Neural cell (in vitro differentiated cells): ENCODE data around the gene SEC24D. TPM values are rescaled to one million over a fixed set of nuclear protein-coding genes. Genes with fewer than 3 reads are reported as not detected.

Source experiments
- H2AFZ ChIP-seq: fragments of 200-600, 300-800 bp; sonication (generic), shearing (Covaris generic); 2 replicates; pipeline ENCODE4 v1.6.0; 2014; ENCODE audit warnings: low read depth, mild to moderate bottlenecking, antibody characterized with exemption, low read length, moderate library complexity
- H3F3A ChIP-seq: fragments of 200-600 bp; shearing (Covaris generic); 2 replicates; pipeline ENCODE4 v1.6.1; 2016; ENCODE audit warnings: mild to moderate bottlenecking, moderate library complexity, mixed read lengths, antibody characterized with exemption, low read length; ENCODE audit not compliant: insufficient read depth, poor library complexity, severe bottlenecking
- H3K27ac ChIP-seq: fragments of 200-600, 300-800 bp; sonication (generic), shearing (Covaris generic); 2 replicates; pipeline ENCODE4 v1.5.1; 2014; ENCODE audit warnings: mild to moderate bottlenecking, low read length, moderate library complexity
- H3K27me3 ChIP-seq: fragments of 300-800, 200-600 bp; sonication (generic), shearing (Covaris generic); 2 replicates; pipeline ENCODE4 v1.6.0; 2014; ENCODE audit warnings: mild to moderate bottlenecking, low read depth, low read length, moderate library complexity; ENCODE audit not compliant: insufficient read depth
- H3K36me3 ChIP-seq: fragments of 300-800, 200-600 bp; sonication (generic), shearing (Covaris generic); 2 replicates; pipeline ENCODE4 v1.5.1; 2014; ENCODE audit warnings: mild to moderate bottlenecking, antibody characterized with exemption, low read length, moderate library complexity; ENCODE audit not compliant: insufficient read depth
- H3K4me2 ChIP-seq: fragments of 300-800, 200-600 bp; sonication (generic), shearing (Covaris generic); 2 replicates; pipeline ENCODE4 v1.6.0; 2014; ENCODE audit warnings: mild to moderate bottlenecking, low read length
- H3K4me3 ChIP-seq: fragments of 300-800, 200-600 bp; sonication (generic), shearing (Covaris generic); 2 replicates; pipeline ENCODE4 v1.5.1; 2014; ENCODE audit warnings: mild to moderate bottlenecking, low read length, moderate library complexity
- H3K79me2 ChIP-seq: fragments of 200-600 bp; shearing (Covaris generic); replicated peaks from 2 replicates; pipeline ENCODE4 v1.6.0; 2014; ENCODE audit warnings: mild to moderate bottlenecking, low read length, moderate library complexity; ENCODE audit not compliant: insufficient read depth
- H3K9ac ChIP-seq: fragments of 300-800, 200-600 bp; sonication (generic), shearing (Covaris generic); 2 replicates; pipeline ENCODE4 v1.6.1; 2016; ENCODE audit warnings: mild to moderate bottlenecking, low read length, mixed read lengths
- H3K9me2 ChIP-seq: fragments of 200-600 bp; shearing (Covaris generic); 2 replicates; pipeline ENCODE4 v1.6.1; 2016; ENCODE audit warnings: mild to moderate bottlenecking, low read length, mixed read lengths; ENCODE audit not compliant: insufficient read depth
- H3K9me3 ChIP-seq: fragments of 200-600, 300-800 bp; sonication (generic), shearing (Covaris generic); 2 replicates; pipeline ENCODE4 v1.6.1; 2016; ENCODE audit warnings: mild to moderate bottlenecking, mixed run types, low read length, moderate library complexity, mixed read lengths
- H4K20me1 ChIP-seq: fragments of 200-600 bp; shearing (Covaris generic); 2 replicates; pipeline ENCODE4 v1.6.1; 2016; ENCODE audit warnings: mild to moderate bottlenecking, mixed run types; ENCODE audit not compliant: insufficient read depth
- CTCF ChIP-seq: fragments of 450-650 bp; IDR thresholded peaks from 2 replicates; pipeline ENCODE4 v1.5.1; 2014; ENCODE audit warnings: antibody characterized with exemption, mild to moderate bottlenecking, moderate library complexity; ENCODE audit not compliant: poor library complexity, severe bottlenecking
- EP300 ChIP-seq: fragments of 450-650 bp; conservative IDR thresholded peaks from 2 replicates; pipeline ENCODE4 v1.6.1; 2014; ENCODE audit warnings: antibody characterized with exemption, mild to moderate bottlenecking, moderate library complexity; ENCODE audit not compliant: poor library complexity, severe bottlenecking
- EZH2 ChIP-seq: fragments of 200-600, 300-800 bp; shearing (Covaris generic), sonication (generic); IDR thresholded peaks from 2 replicates; pipeline ENCODE4 v1.6.1; 2014; ENCODE audit warnings: antibody characterized with exemption, low read length, borderline replicate concordance, mild to moderate bottlenecking; ENCODE audit not compliant: insufficient read depth, poor library complexity, severe bottlenecking
- MXI1 ChIP-seq: fragments of 450-650 bp; conservative IDR thresholded peaks from 2 replicates; pipeline ENCODE4 v1.6.1; 2014; ENCODE audit warnings: antibody characterized with exemption, mild to moderate bottlenecking; ENCODE audit not compliant: poor library complexity, severe bottlenecking
- POLR2AphosphoS5 ChIP-seq: IDR thresholded peaks from 2 replicates; pipeline ENCODE4 v1.6.1; 2012
- RAD21 ChIP-seq: fragments of 450-650 bp; conservative IDR thresholded peaks from 2 replicates; pipeline ENCODE4 v1.6.1; 2014; ENCODE audit warnings: antibody characterized with exemption, mild to moderate bottlenecking, moderate library complexity
- REST ChIP-seq: IDR thresholded peaks from 2 replicates; pipeline ENCODE4 v1.6.1; 2012; ENCODE audit warnings: borderline replicate concordance
- SMC3 ChIP-seq: fragments of 450-650 bp; conservative IDR thresholded peaks from 2 replicates; pipeline ENCODE4 v1.6.1; 2014; ENCODE audit warnings: antibody characterized with exemption, mild to moderate bottlenecking, moderate library complexity; ENCODE audit not compliant: poor library complexity
- TAF1 ChIP-seq: IDR thresholded peaks from 2 replicates; pipeline ENCODE4 v1.6.1; 2012; ENCODE audit warnings: low read depth
- polyA plus RNA-seq: library from polyadenylated mRNA; depleted of rRNA; stranded (reverse); fragments of >200 nt; gene quantifications from 2 replicates; pipeline ENCODE4 v1.2.3, GENCODE V29; 2014

SEC24D gene
- polyA plus RNA-seq, 1 donor from 2014 or later, result 7.8 TPM

GRCh38 chr4:118761397-118762016, 74.4 kb downstream of the SEC24D start:
- Histone ChIP-seq H3K4me3 (no peak overlapping the region), H3K9ac (no peak overlapping the region), H3K9me2 (no peaks in the 10 kb centered on the region), H2AFZ (no peak overlapping the region), H3K27ac (no peak overlapping the region), H3K9me3 (no peaks in the 10 kb centered on the region), H3F3A (no peaks in the 10 kb centered on the region), H3K4me2 (no peak overlapping the region), H3K27me3 (no peaks in the 10 kb centered on the region), H4K20me1 (no peaks in the 10 kb centered on the region), H3K79me2 (no peaks in the 10 kb centered on the region), H3K36me3 (no peaks in the 10 kb centered on the region)
- TF ChIP-seq EZH2 (no peak), MXI1 (no peak), SMC3 (no peak), REST (no peak), POLR2AphosphoS5 (no peak), EP300 (no peak), TAF1 (no peak), RAD21 (no peak), CTCF (no peak)

GRCh38 chr4:118760493-118760892, 75.4 kb downstream of the SEC24D start:
- H3K9me3 ChIP-seq, result no peaks in the 10 kb centered on the region
- no peak overlapping the region for H2AFZ ChIP-seq
- no peaks in the 10 kb centered on the region for H3K9me2 ChIP-seq
- H3K27ac ChIP-seq, result no peak overlapping the region
- no peak overlapping the region for H3K9ac ChIP-seq
- H3K79me2 ChIP-seq, result no peaks in the 10 kb centered on the region
- no peaks in the 10 kb centered on the region for H3K27me3 ChIP-seq
- H3K4me2 ChIP-seq, result no peak overlapping the region
- H3F3A ChIP-seq, result no peaks in the 10 kb centered on the region
- no peaks in the 10 kb centered on the region for H4K20me1 ChIP-seq
- H3K36me3 ChIP-seq, result no peaks in the 10 kb centered on the region
- TF ChIP-seq EZH2 (no peak), MXI1 (no peak), CTCF (no peak), SMC3 (no peak), EP300 (no peak), TAF1 (no peak), REST (no peak), RAD21 (no peak), POLR2AphosphoS5 (no peak)
- H3K4me3 ChIP-seq, result no peak overlapping the region
